ENCODE measurements around the gene ZNF311.

DNA sequence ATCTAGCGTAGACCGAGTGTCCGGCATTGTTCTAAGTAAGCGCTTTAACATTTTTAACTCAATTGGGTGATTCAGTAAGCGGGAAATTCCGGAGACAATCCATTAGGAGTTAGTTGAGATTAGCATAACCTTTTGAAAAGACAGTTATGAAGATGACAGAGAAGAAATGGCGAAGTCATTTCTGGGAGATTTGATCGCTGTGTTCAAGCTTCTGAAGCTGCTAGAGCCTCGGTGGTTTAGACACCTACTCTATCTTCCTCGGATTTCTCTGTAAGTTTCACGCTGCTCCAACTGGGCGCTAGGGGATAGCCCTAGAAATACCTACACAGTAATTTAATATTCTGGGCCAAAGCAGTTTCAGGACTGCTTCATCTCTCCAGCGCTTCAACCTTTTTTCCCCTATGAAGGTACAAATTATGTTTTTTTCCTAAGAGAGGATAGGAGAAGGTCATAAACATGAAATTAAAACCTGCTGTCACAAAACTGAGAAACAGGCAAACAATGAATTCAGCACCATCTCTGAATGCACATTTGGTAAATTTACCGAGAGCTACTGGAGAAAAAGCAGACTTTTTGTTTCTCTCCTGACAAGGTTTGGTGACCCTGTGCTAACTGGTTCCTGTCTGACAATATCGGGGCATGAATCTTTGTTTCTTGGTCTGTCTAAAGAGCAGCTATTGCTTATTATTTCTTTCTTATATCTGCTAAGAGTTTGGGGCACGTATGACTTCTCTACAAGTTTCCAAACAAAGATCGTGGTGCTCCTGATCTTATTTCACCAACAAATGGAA is 22.4 kb downstream of the ZNF311 start:
- TF ChIP-seq, protein P1, sequence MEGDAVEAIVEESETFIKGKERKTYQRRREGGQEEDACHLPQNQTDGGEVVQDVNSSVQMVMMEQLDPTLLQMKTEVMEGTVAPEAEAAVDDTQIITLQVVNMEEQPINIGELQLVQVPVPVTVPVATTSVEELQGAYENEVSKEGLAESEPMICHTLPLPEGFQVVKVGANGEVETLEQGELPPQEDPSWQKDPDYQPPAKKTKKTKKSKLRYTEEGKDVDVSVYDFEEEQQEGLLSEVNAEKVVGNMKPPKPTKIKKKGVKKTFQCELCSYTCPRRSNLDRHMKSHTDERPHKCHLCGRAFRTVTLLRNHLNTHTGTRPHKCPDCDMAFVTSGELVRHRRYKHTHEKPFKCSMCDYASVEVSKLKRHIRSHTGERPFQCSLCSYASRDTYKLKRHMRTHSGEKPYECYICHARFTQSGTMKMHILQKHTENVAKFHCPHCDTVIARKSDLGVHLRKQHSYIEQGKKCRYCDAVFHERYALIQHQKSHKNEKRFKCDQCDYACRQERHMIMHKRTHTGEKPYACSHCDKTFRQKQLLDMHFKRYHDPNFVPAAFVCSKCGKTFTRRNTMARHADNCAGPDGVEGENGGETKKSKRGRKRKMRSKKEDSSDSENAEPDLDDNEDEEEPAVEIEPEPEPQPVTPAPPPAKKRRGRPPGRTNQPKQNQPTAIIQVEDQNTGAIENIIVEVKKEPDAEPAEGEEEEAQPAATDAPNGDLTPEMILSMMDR (IDR thresholded peaks at IDR 0.05) = peak in 4 of 6 experiments; percentile 9 to 28 (median 18)
- TF ChIP-seq POLR2A (IDR thresholded peaks at IDR 0.05) = no peak

All from thyroid gland (tissue), 4 donors.